Neural crest cell (in vitro differentiated cells): ENCODE results near the gene BCO2. TPM values are rescaled to one million over a fixed set of nuclear protein-coding genes. Genes with fewer than 3 reads are reported as not detected.
"Not testable (repeated sequence)": the region's sequence is repeated elsewhere in the genome, so short reads cannot be mapped to it uniquely, and the experiment has no call there.

Experiments
- DNase-seq: peaks from one replicate; pipeline ENCODE4 v3.0.0; 2021; ENCODE audit warnings: low read depth, mixed read lengths, low spot score
- H3K27ac Mint-ChIP-seq: one replicate; pipeline ENCODE4 v1.8.0; 2021; ENCODE audit warnings: mild to moderate bottlenecking, mixed read lengths; ENCODE audit not compliant: unreplicated experiment
- H3K27me3 Mint-ChIP-seq: 2 replicates; pipeline ENCODE4 v1.8.0; 2021; ENCODE audit warnings: low read depth, mild to moderate bottlenecking, mixed read lengths
- H3K36me3 Mint-ChIP-seq: 2 replicates; pipeline ENCODE4 v1.8.0; 2021; ENCODE audit warnings: low read depth, mild to moderate bottlenecking, mixed read lengths
- H3K4me1 Mint-ChIP-seq: 2 replicates; pipeline ENCODE4 v1.8.0; 2021; ENCODE audit warnings: mixed read lengths
- H3K4me3 Mint-ChIP-seq: one replicate; pipeline ENCODE4 v1.8.0; 2021; ENCODE audit warnings: mild to moderate bottlenecking, mixed read lengths
- H3K9me3 Mint-ChIP-seq: 2 replicates; pipeline ENCODE4 v1.8.0; 2021; ENCODE audit warnings: mixed read lengths
- CTCF ChIP-seq: fragments of 200-600 bp; sonication (generic); conservative IDR thresholded peaks from 2 replicates; pipeline ENCODE4 v1.5.0; 2021; ENCODE audit warnings: antibody characterized with exemption, mild to moderate bottlenecking
- total RNA-seq: library from RNA; stranded (reverse); gene quantifications from 2 replicates; pipeline ENCODE4 v1.2.1, GENCODE V29; 2021

The BCO2 gene
- total RNA-seq, 1 donor from 2014 or later: 1.0 TPM

GRCh38 chr11:112179601-112180000 is 4.3 kb downstream of the BCO2 start:
- DNase-seq: no peak
- no peaks in the 10 kb centered on the region for H3K36me3 Mint-ChIP-seq
- peaks cover 48% of the 10 kb centered on the region for H3K27me3 Mint-ChIP-seq
- peaks cover 5% of the 10 kb centered on the region for H3K9me3 Mint-ChIP-seq
- H3K27ac Mint-ChIP-seq: no peak overlapping the region
- TF ChIP-seq CTCF: no peak
- H3K4me1 Mint-ChIP-seq: peaks cover 12% of the 10 kb centered on the region
- H3K4me3 Mint-ChIP-seq: no peak overlapping the region

- Mint-ChIP-seq H3K27ac (no peak overlapping the region), H3K36me3 (no peaks in the 10 kb centered on the region), H3K4me1 (no peaks in the 10 kb centered on the region), H3K4me3 (no peak overlapping the region), H3K27me3 (peaks cover 31% of the 10 kb centered on the region), H3K9me3 (peaks cover 5% of the 10 kb centered on the region)
- TF ChIP-seq CTCF: no peak
- DNase-seq: no peak
These were observed 7.6 kb downstream of the BCO2 start for GRCh38 chr11:112182867-112183266.

GRCh38 chr11:112185883-112186282 is 10.6 kb downstream of the BCO2 start:
- Mint-ChIP-seq H3K4me3 (no peak overlapping the region), H3K36me3 (no peaks in the 10 kb centered on the region), H3K27me3 (peaks cover 8% of the 10 kb centered on the region), H3K27ac (no peak overlapping the region), H3K4me1 (no peaks in the 10 kb centered on the region), H3K9me3 (peaks cover 3% of the 10 kb centered on the region)
- no peak for DNase-seq
- TF ChIP-seq CTCF: no peak

GRCh38 chr11:112186304-112186703 is 11.0 kb downstream of the BCO2 start:
- H3K27me3 Mint-ChIP-seq: peaks cover 8% of the 10 kb centered on the region
- no peak overlapping the region for H3K4me3 Mint-ChIP-seq
- H3K27ac Mint-ChIP-seq: no peak overlapping the region
- no peaks in the 10 kb centered on the region for H3K4me1 Mint-ChIP-seq
- H3K9me3 Mint-ChIP-seq: peaks cover 3% of the 10 kb centered on the region
- no peak for TF ChIP-seq CTCF
- H3K36me3 Mint-ChIP-seq: no peaks in the 10 kb centered on the region
- DNase-seq: no peak

- H3K4me1 Mint-ChIP-seq, H3K9me3 Mint-ChIP-seq, H3K4me3 Mint-ChIP-seq, H3K27ac Mint-ChIP-seq, DNase-seq, H3K36me3 Mint-ChIP-seq: not testable (repeated sequence)
- H3K27me3 Mint-ChIP-seq: peaks cover 19% of the 10 kb centered on the region
These were observed 19.8 kb downstream of the BCO2 start for GRCh38 chr11:112195113-112195512.

- DNase-seq: no peak
- H3K4me3 Mint-ChIP-seq: no peak overlapping the region
- H3K36me3 Mint-ChIP-seq: no peaks in the 10 kb centered on the region
- H3K9me3 Mint-ChIP-seq: no peaks in the 10 kb centered on the region
- H3K4me1 Mint-ChIP-seq: no peaks in the 10 kb centered on the region
- TF ChIP-seq CTCF: no peak
- H3K27me3 Mint-ChIP-seq: peaks cover 19% of the 10 kb centered on the region
- no peak overlapping the region for H3K27ac Mint-ChIP-seq
These were observed 20.6 kb downstream of the BCO2 start for GRCh38 chr11:112195951-112196351.
